Brain pericyte (primary cell): ENCODE data around the gene ZNF346.
"Not testable (repeated sequence)": the region's sequence is repeated elsewhere in the genome, so short reads cannot be mapped to it uniquely, and the experiment has no call there.

ENCODE experiments used
- DNase-seq: peaks from one replicate; pipeline ENCODE4 v3.0.0-alpha.2; 2012; ENCODE audit warnings: low read depth, low spot score

ZNF346 gene

GRCh38 chr5:177010153-177010552 lies 12.3 kb upstream of the ZNF346 start:
- no peak for DNase-seq

- no peak for DNase-seq
Observed at GRCh38 chr5:177015156-177015555, 7.3 kb upstream of the ZNF346 start.

- no peak for DNase-seq
Observed at GRCh38 chr5:177018341-177018740, 4.2 kb upstream of the ZNF346 start.

GRCh38 chr5:177020033-177020432 lies 2.5 kb upstream of the ZNF346 start:
- no peak for DNase-seq

- no peak for DNase-seq
Observed at GRCh38 chr5:177023303-177023664, 788 bp downstream of the ZNF346 start.

- no peak for DNase-seq
Observed at GRCh38 chr5:177024559-177024958, 2.1 kb downstream of the ZNF346 start.

GRCh38 chr5:177025101-177025601 lies 2.7 kb downstream of the ZNF346 start:
- no peak for DNase-seq

GRCh38 chr5:177027665-177028064 lies 5.2 kb downstream of the ZNF346 start:
- no peak for DNase-seq

- no peak for DNase-seq
Observed at GRCh38 chr5:177029498-177029897, 7.0 kb downstream of the ZNF346 start.

- DNase-seq = peak; percentile 50
Observed at GRCh38 chr5:177035976-177036375, 13.5 kb downstream of the ZNF346 start.

- DNase-seq = no peak
Observed at GRCh38 chr5:177036443-177036842, 13.9 kb downstream of the ZNF346 start.

- no peak for DNase-seq
Observed at GRCh38 chr5:177036921-177037320, 14.4 kb downstream of the ZNF346 start.

- no peak for DNase-seq
Observed at GRCh38 chr5:177040814-177041420, 18.4 kb downstream of the ZNF346 start.

GRCh38 chr5:177041936-177042335 lies 19.4 kb downstream of the ZNF346 start:
- DNase-seq = no peak

- DNase-seq = no peak
Observed at GRCh38 chr5:177043114-177043513, 20.6 kb downstream of the ZNF346 start.

GRCh38 chr5:177043958-177044357 lies 21.5 kb downstream of the ZNF346 start:
- DNase-seq = no peak

- DNase-seq = no peak
Observed at GRCh38 chr5:177044641-177045040, 22.1 kb downstream of the ZNF346 start.

GRCh38 chr5:177045631-177046030 lies 23.1 kb downstream of the ZNF346 start:
- DNase-seq = no peak

- not testable (repeated sequence) for DNase-seq
Observed at GRCh38 chr5:177048531-177048930, 26.0 kb downstream of the ZNF346 start.

- no peak for DNase-seq
Observed at GRCh38 chr5:177049285-177049684, 26.8 kb downstream of the ZNF346 start.

- no peak for DNase-seq
Observed at GRCh38 chr5:177064500-177065277, 42.2 kb downstream of the ZNF346 start.

GRCh38 chr5:177065491-177065890 lies 43.0 kb downstream of the ZNF346 start:
- DNase-seq = no peak

GRCh38 chr5:177066224-177066623 lies 43.7 kb downstream of the ZNF346 start:
- no peak for DNase-seq
